SW480 (cell line): Measurements from ENCODE around the gene CBFA2T3.
"Not testable (repeated sequence)": the region's sequence is repeated elsewhere in the genome, so short reads cannot be mapped to it uniquely, and the experiment has no call there.

Experiments used
- DNase-seq: peaks from one replicate; pipeline ENCODE4 v3.0.0-alpha.2; 2016; ENCODE audit warnings: low spot score

CBFA2T3 gene

GRCh38 chr16:89012622-89012995 is 35.6 kb upstream of the CBFA2T3 start:
- no peak for DNase-seq

DNA sequence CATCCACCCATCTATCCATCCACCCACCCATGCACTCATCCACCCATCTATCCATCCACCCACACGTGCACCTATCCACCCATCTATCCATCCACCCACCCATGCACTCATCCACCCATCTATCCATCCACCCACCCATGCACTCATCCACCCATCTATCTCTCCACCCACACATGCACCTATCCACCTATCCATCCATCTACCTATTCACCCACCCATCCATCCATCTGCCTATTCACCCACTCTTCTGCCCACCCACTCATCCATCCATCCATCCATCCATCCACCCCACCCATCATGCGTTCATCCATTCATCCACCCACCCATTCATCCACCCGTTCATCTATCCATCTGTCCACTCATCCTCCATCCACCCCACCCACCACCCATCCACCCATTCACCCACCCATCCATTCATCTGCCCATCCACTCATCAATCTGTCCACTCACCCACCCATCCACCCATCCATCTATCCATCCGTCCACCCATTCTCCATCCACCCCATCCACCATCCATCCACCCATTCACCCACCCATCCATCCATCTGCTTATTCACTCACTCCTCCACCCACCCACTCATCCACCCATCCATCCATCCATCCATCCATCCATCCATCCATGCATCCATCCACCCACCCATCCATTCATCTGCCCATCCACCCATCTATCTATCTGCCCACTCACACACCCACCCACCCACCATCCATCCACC is 35.1 kb upstream of the CBFA2T3 start:
- DNase-seq: no peak

DNA sequence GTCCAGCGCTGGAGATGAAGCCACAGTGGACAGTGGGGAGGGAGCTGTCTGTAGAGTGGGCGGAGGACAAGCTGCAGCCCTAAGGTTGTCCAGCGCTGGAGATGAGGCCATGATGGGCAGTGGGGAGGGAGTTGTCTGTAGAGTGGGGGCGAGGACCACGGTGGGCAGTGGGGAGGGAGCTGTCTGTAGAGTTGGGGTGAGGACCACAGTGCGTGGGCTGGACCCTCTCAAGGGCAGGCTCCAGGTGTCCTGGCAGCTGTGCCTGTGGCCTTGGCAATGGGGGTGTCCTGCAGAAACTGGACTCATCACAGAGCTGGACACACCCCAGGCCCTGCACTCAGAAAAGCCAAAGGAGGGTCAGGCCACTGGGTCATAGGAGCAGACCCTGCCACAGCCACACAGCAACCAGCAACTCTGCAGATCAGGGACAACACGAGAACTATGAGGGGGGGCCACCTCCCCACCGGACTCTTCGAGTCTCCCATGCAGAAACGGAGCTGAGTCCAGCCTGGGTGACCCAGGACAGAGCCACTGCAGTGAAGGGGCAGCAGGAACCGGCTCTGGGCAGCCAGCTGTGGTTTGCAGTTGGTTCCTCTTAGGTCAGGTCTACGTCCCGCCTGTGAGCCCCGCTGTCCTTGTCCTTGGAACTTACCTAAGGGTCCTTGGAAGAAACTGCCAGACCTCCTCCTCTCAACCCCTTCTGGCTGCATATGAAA is 33.4 kb upstream of the CBFA2T3 start:
- DNase-seq: no peak

DNA sequence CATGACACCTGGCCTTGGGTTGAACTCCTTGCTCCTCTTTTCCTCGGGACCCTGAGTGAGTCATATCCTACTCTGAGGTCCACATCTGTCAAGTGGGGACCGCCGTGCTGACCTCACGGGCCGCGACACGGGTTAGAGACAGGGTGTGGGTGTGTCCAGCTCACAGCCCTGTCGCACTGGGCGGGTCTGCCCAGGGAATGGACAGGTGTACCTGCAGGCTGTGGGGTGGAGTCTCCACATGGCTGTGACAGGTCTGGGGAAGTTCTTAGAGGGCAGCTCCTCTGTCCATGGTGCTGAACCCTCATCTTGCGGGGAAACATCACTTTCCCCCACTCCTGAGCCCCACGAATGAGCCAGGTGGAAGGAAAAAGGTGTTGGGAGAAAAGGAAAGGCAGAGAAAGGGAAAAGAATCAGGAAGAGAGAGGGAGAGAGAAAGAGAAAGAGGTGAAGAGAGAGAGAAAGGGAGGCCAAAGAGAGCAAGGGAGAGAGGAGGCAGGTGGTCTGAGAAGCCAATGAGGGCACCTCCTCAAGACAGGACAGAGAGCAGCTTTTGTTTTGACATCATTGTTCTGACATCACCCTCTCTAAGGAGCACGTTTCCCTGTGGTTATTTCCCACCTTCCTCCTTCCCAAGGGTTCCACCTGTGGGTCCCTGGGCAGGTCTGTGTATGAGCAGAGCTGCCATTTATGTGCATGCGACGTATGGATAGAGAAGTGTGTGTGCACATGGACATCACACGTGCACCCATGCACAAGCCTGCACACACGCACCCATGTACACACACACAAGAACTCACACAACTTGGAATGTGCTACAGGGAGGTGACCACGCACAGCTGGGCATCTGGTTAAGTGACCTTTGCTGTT is 32.6 kb upstream of the CBFA2T3 start:
- no peak for DNase-seq

DNA sequence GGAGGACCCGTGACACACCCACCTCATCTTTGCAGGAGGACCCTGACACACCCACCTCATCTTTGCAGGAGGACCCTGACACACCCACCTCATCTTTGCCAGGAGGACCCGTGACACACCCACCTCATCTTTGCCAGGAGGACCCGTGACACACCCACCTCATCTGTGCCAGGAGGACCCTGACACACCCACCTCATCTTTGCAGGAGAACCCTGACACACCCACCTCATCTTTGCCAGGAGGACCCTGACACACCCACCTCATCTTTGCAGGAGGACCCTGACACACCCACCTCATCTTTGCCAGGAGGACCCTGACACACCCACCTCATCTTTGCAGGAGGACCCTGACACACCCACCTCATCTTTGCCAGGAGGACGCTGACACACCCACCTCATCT is 31.8 kb upstream of the CBFA2T3 start:
- not testable (repeated sequence) for DNase-seq

GRCh38 chr16:89007371-89008249 is 30.6 kb upstream of the CBFA2T3 start:
- no peak for DNase-seq

DNA sequence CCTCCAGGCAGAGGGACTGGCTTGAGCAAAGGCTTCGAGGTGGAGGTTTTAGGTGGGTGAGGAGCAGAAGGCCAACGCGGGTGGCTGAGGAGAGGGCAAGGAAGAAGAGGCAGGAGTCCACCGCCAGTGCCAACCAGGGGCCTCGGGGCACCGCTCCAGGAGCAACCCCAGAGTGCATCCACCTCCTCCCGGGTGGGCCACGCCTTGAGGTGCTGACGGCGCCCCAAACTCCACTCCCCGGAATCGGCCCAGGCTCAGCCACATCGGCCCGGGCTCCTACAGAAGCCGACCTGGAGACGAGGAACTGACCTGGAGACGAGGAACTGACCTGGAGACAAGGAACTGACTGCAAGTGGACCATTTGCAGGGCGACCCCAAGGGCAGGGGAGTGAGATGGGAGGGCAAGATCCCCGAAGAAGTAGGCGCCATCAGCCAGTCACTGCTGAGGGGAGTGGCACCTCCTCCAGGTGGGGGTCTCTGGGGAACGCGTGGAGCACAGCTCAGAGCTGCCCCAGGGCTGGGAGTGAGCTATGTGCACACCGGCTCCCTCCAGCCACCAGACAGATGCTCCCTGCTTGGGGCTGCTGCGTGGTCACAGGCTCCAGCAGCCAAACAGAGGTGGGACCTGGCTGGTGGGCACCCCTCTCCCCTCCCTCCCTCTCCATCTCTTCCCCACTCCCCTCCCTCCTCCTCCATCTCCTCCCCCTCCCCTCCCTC is 29.2 kb upstream of the CBFA2T3 start:
- no peak for DNase-seq

DNA sequence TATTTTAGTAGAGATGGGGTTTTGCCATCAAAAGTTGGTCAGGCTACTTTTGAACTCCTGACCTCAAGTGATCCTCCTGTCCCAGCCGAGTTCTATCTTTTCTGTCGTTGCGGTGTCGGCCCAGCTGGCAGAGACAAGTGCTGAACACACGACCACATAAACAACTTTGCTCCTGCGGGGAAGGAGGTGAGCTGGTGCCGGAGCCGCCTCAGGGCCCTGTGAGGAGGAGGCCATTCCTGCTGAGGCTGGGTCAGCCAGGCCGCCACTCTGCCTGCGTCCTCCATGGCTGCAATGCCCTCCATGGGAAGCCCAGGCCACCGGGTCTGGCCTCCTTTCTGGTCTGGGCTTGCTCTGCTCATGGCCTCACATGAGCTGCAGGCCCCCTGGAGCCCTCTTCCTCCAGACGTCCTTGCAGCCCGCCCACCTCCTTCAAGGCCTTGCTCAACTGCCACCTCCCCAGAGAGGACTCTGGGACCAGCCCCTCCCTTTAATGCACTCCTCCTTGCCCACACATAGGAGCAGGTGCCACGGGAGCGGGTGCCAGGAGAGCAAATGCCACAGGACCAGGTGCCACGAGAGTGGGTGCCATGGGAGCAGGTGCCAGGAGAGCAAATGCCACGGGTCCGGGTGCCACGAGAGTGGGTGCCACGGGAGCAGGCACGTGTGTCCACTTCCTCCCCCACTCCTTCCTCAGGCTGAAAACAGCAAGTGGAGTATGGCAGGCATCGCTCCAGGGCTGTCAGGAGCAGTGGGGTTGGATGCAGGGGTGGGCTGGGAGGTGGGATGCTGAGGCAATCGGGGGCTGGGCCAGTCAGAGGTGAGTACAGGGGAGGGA is 28.4 kb upstream of the CBFA2T3 start:
- DNase-seq: no peak

DNA sequence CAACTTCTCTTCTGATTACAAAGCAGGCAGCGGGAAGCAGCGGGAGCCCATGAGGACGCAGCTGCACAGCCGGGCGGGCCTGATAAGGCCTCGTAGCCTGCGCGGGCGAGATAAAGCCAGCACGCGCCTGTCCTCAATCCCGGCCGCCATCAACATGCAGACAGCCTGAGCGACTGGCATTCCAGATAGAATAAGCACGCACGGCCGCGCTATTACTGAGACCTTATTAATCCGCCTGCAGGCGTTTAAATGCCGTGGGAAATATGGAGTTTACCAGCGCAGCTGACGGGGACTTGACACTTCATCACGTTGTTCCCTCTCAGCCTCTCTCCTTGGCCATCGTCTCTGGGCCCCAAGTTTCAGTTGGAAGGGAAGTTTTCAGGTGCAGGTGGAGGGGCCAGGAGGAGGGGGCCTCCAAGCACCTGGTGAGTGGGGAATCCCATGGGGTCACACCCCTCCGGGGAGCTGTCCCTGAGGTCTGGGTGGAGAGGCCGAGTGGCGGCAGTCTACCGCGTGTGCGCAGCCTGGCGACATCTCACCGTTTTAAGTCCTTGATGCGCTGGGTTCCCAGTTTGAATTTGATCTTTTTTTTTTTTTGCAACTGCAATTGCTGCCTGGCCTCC is 27.3 kb upstream of the CBFA2T3 start:
- peak; percentile 31 for DNase-seq

DNA sequence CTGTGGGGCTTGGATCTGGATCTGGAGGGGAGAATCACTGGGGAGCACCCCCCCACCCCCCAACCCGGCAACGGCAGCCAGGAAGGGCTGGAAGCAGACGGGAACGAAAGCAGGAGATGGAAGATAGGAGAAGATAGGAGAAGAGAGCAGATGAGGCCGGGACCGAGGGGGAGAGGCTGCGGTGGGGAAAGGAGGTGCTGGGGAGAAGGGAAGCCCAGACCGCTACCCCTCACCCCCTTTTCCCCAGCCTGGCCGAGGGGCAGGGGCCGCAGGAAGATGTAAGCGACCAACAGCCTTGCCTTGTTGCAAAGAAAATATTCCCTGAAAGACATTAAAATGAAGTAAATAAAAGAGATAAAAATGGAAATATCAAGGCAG is 26.8 kb upstream of the CBFA2T3 start:
- DNase-seq: no peak

GRCh38 chr16:89002851-89003830 is 26.1 kb upstream of the CBFA2T3 start:
- no peak for DNase-seq

- not testable (repeated sequence) for DNase-seq
Observed at GRCh38 chr16:89002081-89002480, 25.1 kb upstream of the CBFA2T3 start.

DNA sequence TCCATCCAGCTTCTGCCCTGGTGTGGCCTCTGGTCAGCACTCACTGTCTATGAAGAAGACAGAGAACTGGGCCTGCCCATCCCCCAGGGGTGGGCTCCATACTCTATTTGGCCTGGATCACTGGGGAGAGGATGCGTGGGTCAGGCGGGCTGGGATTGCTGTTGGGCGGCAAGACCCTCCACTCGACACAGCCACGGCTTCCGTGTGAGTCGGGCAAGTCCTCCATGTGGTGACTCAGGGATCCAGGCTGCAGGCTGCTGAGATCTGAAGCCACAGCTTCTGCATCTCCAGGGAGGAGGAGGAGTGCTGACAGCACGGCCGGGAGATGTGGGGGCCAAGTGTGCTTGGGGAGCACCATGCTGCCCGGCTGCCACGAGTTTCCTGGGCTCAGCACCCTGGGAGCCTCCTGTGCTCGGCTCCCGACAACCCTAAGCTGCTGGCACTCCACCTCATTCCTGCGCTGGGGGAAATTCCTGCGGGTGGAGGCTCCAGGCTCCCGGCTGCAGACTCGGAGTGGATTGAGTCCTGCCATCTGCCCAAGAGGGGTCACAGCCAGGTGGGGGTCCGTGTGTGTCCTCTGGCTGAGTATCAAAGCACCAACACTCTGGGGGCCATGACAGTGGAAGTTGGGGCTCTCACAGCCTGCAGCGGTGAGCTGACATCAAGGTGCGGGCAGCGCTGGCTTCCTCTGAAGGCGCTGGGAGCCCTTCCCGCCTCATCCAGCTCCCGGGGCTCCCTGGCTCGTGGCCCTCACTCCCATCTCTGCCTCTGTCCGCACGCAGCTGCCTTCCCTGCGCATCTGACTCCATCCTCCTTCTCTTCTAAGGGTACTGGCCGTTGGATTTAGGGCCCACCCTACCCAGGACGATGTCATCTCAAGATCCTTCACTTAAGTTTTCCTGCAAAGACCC is 24.4 kb upstream of the CBFA2T3 start:
- DNase-seq: no peak

- no peak for DNase-seq
Observed at GRCh38 chr16:89000207-89000959, 23.4 kb upstream of the CBFA2T3 start.

GRCh38 chr16:88999457-89000206 is 22.6 kb upstream of the CBFA2T3 start:
- DNase-seq: peak; percentile 35
